Pancreas (tissue), 10 donors: ENCODE measurements around the gene ARHGAP22. TPM values are rescaled to one million over a fixed set of nuclear protein-coding genes. Genes with fewer than 3 reads are reported as not detected.
A peak's percentile ranks its signal among the peaks of the same experiment; 100 is the strongest.

Experiments used
- ATAC-seq, 4 donors: fragments of 200-7000 bp; cut with Tn5 transposase; one replicate each; pipeline versions ENCODE4 v1.8.0 to v1.9.1; 2020; ENCODE audit warnings: mild to moderate bottlenecking in 4 of 4, moderate library complexity in 4 of 4
- DNase-seq, 6 donors: peaks; one replicate each; pipeline ENCODE4 v3.0.0-alpha.2; 2020
- FAIRE-seq: peaks from 2 replicates; lab custom pipeline; 2012; peaks lifted over from hg19 to GRCh38; lab: Jason Lieb, UNC
- H3K27ac ChIP-seq, 4 donors: fragments of 200-600 bp; sonication (generic); 1 replicate in 3 of 4; 2 replicates in 1 of 4; pipeline versions ENCODE4 v1.5.0 to v1.8.0; 2020
- H3K27me3 ChIP-seq, 4 donors: fragments of 200-600 bp; one replicate each; pipeline ENCODE4 v1.8.0; 2021
- H3K36me3 ChIP-seq, 3 donors: fragments of 200-600 bp; sonication (generic) in 1 of 3; one replicate each; pipeline versions ENCODE4 v1.5.0 to v1.8.0; 2020 to 2021
- H3K4me1 ChIP-seq, 3 donors: fragments of 200-600 bp; one replicate each; pipeline ENCODE4 v1.8.0; 2021
- H3K4me3 ChIP-seq, 4 donors: fragments of 200-600 bp; sonication (generic) in 2 of 4; one replicate each; pipeline versions ENCODE4 v1.5.0 to v1.8.0; 2020 to 2021
- H3K9me3 ChIP-seq, 4 donors: fragments of 200-600 bp; one replicate each; pipeline ENCODE4 v1.8.0; 2021
- CTCF ChIP-seq, 4 donors: fragments of 200-600 bp; sonication (generic) in 3 of 4; IDR thresholded peaks; one replicate each; pipeline versions ENCODE4 v1.5.0 to v1.8.0; 2021; ENCODE audit warnings: antibody characterized with exemption in 4 of 4
- WGBS, 2 donors: extraction: QIAGEN DNeasy Blood & Tissue Kit; methylation state at CpG; one replicate each; pipeline ENCODE4 v1.1.7; 2013; 5-methylcytosine and 5-hydroxymethylcytosine counted together
- intact Hi-C, 3 donors: fragments of 100-400 bp; cut with DNase I; formaldehyde crosslinking; loops; one replicate each; pipeline versions ENCODE4 v1.11.1 to v1.14.2; 2022
- polyA plus RNA-seq, 2 donors: library from polyadenylated mRNA; stranded (reverse); fragments of 200-250 nt; gene quantifications; one replicate each; pipeline ENCODE4 v1.2.3, GENCODE V29; 2013
- total RNA-seq, 6 donors: library from RNA; stranded (reverse); fragmentation: NEBNext Ultra II Directional in 4 of 6; extraction: Animal tissue kit (Norgen Biotek cat#: 25700) in 4 of 6; gene quantifications; one replicate each; pipeline versions ENCODE4 v1.2.1 to v1.2.4, GENCODE V29; 2021 to 2023
- donor health status: healthy with polysubstance abuse.
- donor health status: DM: no; HTN: no; CAD: no; lungs with moderate emphysema.
- donor health status: DM: no; HTN: no; CAD: no.
- donor health status: control.
- donor health status: control.
- donor health status: Bipolar disorder and iron deficiency.
- donor health status: DM: yes; HTN: yes; CAD: no.
- donor health status: DM: no; HTN: no; CAD: no.
- donor health status: DM: no; HTN: no; CAD: no.
- donor health status: DM: yes; HTN: yes; CAD: no.

The ARHGAP22 gene
- total and polyA plus RNA-seq, 8 donors = 1.1 to 6.0 (median 1.9) TPM

GRCh38 chr10:48549236-48549635 lies 55.6 kb downstream of the ARHGAP22 start:
- DNase-seq (no peak), ATAC-seq (no peak), FAIRE-seq (no peak)
- 70 to 87% methylated on average over 3 of the region's 3 CpGs for WGBS, 2 donors
- no peaks in the 10 kb centered on the region for H3K27me3 ChIP-seq
- H3K4me1 ChIP-seq = no peaks in the 10 kb centered on the region
- no peak overlapping the region for H3K4me3 ChIP-seq
- no peak overlapping the region for H3K27ac ChIP-seq
- intact Hi-C loops = no loop called here
- no peaks in the 10 kb centered on the region for H3K9me3 ChIP-seq
- no peaks in the 10 kb centered on the region for H3K36me3 ChIP-seq
- TF ChIP-seq CTCF (IDR thresholded peaks at IDR 0.05) = no peak

GRCh38 chr10:48548531-48549135 lies 56.2 kb downstream of the ARHGAP22 start:
- ATAC-seq = no peak
- intact Hi-C loops = no loop called here
- no peaks in the 10 kb centered on the region for H3K27me3 ChIP-seq
- no peaks in the 10 kb centered on the region for H3K4me1 ChIP-seq
- no peaks in the 10 kb centered on the region for H3K36me3 ChIP-seq
- H3K4me3 ChIP-seq = no peak overlapping the region
- no peaks in the 10 kb centered on the region for H3K9me3 ChIP-seq
- no peak for DNase-seq
- 68 to 70% methylated on average over 7 of the region's 7 CpGs for WGBS, 2 donors
- TF ChIP-seq CTCF (IDR thresholded peaks at IDR 0.05) = no peak
- no peak overlapping the region for H3K27ac ChIP-seq
- no peak for FAIRE-seq

- Histone ChIP-seq H3K36me3 (no peaks in the 10 kb centered on the region), H3K27me3 (no peaks in the 10 kb centered on the region), H3K4me3 (no peak overlapping the region), H3K9me3 (no peaks in the 10 kb centered on the region), H3K27ac (no peak overlapping the region), H3K4me1 (no peaks in the 10 kb centered on the region)
- DNase-seq = peak in 1 of 6 donors; percentile 5
- intact Hi-C loops = no loop called here
- FAIRE-seq = no peak
- ATAC-seq = no peak
- no peak for TF ChIP-seq CTCF (IDR thresholded peaks at IDR 0.05)
- WGBS, 2 donors = 89 to 90% methylated on average over 10 of the region's 10 CpGs
Measured at GRCh38 chr10:48547981-48548380, 56.9 kb downstream of the ARHGAP22 start.

- Histone ChIP-seq H3K27ac (no peak overlapping the region), H3K4me1 (no peaks in the 10 kb centered on the region), H3K36me3 (no peaks in the 10 kb centered on the region), H3K27me3 (no peaks in the 10 kb centered on the region), H3K9me3 (no peaks in the 10 kb centered on the region), H3K4me3 (no peak overlapping the region)
- 81 to 87% methylated on average over 9 to 10 of the region's 10 CpGs for WGBS, 2 donors
- no peak for FAIRE-seq
- peak in 1 of 6 donors; percentile 5 for DNase-seq
- intact Hi-C loops = no loop called here
- no peak for TF ChIP-seq CTCF (IDR thresholded peaks at IDR 0.05)
- no peak for ATAC-seq
Measured at GRCh38 chr10:48547061-48547895, 57.6 kb downstream of the ARHGAP22 start.
